GM18505 (cell line): ENCODE results near the gene RPL21.
A peak's percentile ranks its signal among the peaks of the same experiment; 100 is the strongest.

ENCODE experiments used
- ATAC-seq: cut with Tn5 transposase; IDR thresholded peaks from one replicate; pipeline ENCODE4 v1.9.1; 2021; ENCODE audit not compliant: unreplicated experiment
- POLR2A ChIP-seq: IDR thresholded peaks from 4 replicates; pipeline ENCODE4 v1.6.1; 2011; ENCODE audit warnings: borderline replicate concordance; ENCODE audit not compliant: insufficient read depth, insufficient read length; ENCODE audit errors: extremely low read depth

Gene RPL21

DNA sequence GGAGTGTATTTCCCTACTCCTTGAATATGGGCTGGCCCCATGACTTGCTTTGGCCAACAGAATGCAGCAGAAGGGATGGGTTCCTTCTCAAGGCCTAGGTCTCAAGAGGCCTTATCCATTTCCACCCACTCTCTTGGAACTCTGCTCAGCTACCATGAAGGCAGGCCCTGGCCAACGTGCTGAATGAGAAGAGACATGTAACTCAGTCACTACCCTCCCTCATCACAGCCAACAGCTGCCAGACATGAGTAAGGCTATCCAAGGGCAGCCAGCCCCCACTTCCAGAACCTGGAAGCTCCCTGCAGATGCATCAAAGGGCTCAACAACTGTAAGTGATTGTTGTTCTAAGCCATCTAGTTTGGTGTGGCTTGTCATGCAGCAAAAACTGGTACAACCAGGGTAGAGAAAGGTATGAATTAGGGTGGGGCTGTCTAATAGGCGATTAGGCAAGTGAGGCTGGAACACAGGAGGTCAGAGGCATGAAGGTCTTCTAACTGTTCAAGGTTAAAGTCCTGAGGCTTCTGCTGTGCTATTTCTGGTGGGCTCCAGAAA lies 17.8 kb downstream of the RPL21 start:
- no peak for ATAC-seq
- no peak for TF ChIP-seq POLR2A

DNA sequence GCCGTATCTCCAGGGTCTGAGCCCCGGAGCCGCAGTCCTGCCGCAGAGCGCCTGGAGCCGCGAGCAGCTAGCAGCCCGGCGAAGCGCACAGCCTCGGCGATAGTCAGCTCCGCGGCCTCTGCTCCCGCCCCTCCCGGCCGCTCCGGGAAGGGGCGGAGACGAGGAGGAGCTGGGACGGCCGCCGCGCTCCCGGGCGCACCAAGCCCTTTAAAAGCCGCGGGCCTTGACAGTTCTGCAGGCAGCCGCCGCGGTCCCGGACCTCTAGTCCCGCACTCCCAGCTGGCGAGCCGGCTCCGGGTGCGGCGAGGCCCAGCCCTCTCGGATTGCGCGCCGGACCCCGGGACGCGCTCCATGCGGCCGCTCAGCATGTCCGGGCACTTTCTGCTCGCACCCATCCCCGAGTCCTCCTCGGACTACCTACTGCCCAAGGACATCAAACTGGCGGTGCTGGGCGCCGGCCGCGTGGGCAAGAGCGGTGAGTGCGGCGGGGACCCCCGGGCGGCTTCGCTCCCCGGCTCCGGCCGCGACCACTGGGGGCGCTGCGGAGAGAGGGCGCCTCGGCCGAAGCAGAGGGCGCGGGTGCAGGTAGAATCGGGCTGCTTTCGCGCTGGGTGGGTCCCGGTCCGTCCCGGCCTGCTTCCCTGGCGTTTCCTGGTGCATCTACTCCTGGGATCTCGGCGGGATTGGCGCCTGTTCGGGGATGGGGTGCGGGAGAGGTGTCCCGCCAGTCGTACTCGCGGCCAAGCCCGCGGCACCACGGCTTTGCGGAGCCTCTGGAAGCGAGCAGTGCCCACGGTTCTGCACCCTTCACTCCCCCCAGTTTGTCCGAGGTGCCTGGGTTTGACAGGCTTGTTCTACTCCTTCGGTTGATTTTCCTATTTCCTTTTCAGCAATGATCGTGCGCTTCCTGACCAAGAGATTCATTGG lies 19.5 kb downstream of the RPL21 start, which contains the start of gene RASL11A:
TSS of gene RASL11A (plus strand) at position 237 of the 927 bp plus-strand sequence. CDS start at position 352, 115 bp downstream.
- peak; percentile 81 for ATAC-seq
- peak; percentile 40 for TF ChIP-seq POLR2A

DNA sequence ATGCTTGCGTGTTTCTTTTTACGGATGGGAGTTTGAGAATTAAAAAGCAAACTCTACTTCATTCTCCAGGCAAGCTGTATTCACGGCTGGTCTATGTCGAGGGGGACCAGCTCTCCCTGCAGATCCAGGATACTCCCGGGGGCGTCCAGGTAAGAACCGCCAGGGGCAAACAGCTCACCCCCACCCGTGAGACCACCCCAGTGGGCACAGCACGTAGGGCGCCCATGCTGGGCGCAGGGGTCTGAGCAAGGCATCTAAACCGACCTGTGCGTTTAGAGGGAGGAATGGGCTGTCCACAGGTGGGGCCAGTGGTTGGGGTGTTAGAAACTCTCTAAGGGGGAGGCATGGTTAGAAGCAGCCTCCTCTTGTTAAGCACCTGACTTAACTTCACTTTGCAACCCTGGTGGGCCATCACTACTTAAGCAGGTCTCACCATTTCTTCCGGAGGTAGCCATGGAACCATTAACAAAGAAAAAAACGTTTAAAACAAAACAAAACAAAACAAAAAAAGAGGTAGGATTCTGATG lies 20.3 kb downstream of the RPL21 start:
- TF ChIP-seq POLR2A: no peak
- no peak for ATAC-seq

DNA sequence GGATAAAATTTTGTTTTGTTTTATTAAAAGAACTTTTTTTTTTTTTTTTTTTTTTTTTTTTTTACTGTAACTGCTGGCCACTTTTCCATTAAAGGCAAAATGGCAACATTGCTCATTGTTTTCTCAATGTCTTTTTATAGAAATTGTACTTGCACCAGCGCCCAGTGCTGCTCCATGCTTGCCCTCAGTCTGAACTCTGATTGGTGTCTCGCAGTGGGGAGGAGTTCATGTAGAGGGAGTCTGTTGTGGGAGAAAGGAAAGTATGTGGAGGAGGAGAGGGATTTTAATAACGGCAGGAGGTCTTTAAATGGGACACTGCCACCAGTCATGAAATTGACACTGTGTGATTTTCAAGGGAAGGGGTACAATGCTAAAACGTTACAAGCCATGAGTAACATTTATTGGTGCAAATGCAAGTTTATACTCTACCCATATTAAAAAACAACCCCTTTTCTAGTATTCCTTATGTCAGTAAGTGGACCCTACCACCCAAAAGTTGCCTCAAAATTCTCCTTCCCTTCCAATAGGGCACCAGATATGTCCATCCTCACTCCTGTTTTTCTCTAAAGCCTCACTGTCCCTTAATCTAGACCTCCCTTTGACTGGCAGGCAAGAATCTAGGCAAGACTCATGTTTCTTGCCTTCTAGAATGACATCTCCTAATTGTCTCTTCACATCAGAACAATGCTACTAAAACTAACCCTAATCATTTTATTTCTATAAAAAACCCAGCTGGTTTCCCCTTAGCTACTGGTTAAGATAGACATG lies 22.5 kb downstream of the RPL21 start:
- no peak for TF ChIP-seq POLR2A
- ATAC-seq: no peak

DNA sequence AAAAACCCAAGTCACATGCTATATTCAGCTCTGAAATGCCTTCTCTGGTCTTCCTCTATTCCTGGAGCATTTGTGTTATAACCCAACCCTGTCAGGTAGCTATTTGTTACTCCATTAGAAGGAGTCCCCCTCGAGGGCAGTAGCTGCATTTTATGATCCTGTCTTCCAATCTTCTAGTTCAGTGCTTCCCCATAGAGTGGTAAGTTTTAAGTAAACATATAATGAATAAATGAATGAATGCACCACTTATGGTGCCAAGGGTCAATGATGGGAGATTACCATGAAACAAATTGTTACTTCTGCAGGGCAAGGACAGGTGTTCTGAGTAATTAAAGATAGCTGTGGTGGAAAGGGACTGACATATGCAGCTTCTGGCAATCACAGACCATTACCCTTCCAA lies 23.3 kb downstream of the RPL21 start:
- ATAC-seq: no peak
- TF ChIP-seq POLR2A: no peak

DNA sequence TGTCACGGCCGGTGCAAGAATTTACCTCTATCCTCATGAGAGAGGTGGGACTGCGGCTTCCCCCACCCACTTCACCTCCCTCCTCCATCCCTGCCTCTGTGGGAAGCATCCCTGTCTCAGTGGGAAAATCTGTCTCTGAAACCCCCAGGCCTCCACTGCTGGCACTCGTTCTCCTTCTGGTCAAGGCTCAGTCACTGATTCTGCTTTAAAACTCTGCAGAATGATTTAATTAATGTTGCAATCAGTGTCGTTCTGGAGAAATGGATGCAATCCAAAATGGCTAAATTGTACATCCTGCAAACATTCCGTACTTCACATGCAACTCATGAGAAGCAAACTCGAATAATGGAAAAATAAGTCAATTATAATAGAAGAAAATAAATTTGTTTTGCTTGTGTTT lies 24.8 kb downstream of the RPL21 start:
- no peak for TF ChIP-seq POLR2A
- no peak for ATAC-seq

DNA sequence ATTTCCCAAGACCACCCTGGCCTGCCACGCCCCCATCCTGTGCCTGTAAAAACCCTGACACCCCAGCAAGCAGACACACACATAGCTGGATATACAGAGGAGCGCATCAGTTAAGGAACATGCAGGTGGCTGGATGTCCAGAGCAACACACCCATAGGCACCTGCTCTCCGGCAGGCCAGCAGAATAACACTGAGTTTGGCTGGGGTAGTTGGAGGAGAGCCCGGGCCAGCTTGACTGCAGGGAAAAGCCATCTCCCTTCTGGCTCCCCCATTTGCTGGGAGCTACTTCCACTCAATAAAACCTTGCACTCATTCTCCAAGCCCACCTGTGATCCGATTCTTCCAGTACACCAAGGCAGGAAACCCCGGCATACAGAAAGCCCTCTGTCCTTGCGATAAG lies 28.1 kb downstream of the RPL21 start:
- no peak for TF ChIP-seq POLR2A
- no peak for ATAC-seq

DNA sequence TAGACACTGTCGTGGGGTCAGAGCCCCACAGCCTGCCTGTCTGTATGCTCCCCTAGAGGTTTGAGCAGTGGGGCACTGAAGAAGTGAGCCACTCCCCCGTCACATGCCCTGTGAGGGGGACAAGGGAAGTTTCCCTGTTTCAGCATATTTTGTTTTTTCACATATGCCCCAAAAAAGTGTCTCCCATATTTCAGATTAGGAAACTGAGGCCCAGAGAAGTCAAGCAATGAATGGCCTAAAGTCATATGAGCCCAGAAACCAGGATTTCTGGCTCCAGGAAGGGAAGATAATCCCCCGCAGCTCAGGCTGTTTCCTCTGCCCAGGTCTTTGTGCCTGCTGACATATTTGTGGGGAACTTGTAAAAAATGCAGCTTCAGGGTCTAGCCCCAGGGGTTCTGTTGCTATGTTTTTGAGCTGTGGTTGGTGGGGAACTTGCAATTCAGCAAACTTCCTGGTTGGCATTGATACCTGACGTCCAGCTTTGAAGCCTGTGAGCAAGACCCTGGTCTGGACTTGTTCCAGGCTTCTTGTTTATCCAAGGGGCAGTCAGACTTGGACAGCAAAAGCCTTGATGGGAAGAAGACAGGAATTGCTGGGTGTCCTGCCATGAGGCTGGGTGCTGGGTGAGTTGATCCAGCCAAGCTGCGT lies 28.8 kb downstream of the RPL21 start:
- TF ChIP-seq POLR2A: no peak
- ATAC-seq: no peak

DNA sequence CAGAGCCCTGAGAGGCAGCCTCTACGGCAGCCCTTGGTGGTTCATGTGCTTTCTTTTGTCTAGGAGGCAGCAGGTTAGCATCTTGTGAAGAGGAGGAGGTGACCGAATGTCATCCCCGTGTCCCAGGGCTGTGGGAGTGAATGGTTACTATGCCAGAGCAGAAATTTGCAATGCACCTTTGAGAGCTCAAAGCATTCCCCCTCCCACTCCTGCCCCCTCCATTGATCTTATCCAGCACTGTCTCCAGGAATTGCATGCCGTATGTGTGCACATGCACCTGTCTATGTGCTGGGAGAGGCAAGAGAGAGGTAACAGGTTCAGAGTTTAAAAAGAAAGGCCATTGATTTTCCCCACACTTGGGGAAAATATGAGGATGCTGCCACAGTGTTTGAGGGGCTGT lies 29.5 kb downstream of the RPL21 start:
- TF ChIP-seq POLR2A: no peak
- no peak for ATAC-seq

DNA sequence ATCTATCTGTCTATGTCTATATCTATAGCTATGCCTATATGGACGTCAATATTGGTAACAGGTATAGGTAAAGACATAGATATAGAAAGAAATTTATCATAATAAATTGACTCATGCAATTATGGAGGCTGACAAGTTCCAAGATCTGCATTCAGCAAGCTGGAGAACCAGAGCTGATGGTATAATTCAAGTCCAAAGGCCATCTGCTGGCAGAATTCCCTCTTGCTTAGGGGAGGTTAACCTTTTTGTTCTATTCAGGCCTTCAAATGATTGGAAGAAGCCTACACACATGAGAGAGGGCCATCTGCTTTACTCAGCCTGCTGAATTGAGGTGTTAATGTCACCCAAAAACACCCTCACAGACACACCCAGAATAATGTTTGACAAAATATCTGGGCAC lies 30.1 kb downstream of the RPL21 start:
- no peak for TF ChIP-seq POLR2A
- ATAC-seq: no peak

DNA sequence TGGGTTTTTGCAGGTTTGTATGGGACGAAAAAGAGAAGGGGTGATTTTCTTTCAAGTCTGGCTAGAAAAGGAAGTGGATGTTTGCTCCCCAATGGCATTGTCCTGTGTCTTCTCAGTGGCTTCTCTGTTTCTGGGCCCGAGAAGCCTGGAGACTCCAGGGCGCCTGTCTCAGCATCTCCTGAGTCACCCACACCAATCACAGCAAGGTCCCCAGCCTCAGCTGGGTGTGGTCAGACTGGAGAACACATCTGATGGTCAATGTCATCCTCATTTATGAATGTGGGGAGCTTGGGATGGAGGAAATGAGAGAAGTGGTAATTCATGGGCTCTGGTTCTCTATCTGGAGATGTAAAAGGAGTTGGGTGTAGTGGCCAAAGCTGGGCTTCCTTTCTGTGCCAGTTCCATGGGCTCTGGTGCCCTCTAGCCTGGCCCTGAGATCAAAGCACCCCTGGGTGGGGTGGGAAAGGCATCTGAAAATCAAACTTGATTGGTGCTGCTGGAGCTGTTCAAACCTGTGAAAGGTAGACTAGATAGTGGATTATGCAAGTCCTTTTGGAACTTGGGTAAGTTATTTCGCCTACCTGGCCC lies 32.6 kb downstream of the RPL21 start:
- no peak for TF ChIP-seq POLR2A
- no peak for ATAC-seq

DNA sequence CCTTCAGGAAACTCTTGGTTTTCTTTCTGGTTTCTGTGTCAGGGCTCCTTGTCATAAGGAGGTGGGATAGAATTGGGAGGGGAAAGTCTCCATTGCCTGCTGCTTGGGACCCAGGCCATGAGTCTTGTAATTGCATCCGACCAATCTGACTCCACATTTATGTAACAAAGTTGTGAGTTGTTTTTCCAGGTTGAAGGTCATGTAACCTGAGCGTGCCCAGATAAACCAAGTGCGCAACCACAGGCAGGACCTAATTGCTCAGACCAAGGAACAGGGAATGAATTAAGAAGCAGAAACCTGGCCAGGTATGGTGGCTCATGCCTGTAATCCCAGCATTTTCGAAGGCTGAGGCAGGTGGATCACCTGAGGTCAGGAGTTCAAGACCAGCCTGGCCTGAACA lies 37.0 kb downstream of the RPL21 start:
- no peak for ATAC-seq
- no peak for TF ChIP-seq POLR2A
